HG02973 (cell line): ENCODE measurements around the gene MAP1B.
"Not testable (repeated sequence)": the region's sequence is repeated elsewhere in the genome, so short reads cannot be mapped to it uniquely, and the experiment has no call there.

Experiments used
- ATAC-seq: cut with Tn5 transposase; IDR thresholded peaks from one replicate; pipeline ENCODE4 v1.9.1; 2021; ENCODE audit warnings: moderate library complexity; ENCODE audit not compliant: unreplicated experiment

Gene MAP1B

DNA sequence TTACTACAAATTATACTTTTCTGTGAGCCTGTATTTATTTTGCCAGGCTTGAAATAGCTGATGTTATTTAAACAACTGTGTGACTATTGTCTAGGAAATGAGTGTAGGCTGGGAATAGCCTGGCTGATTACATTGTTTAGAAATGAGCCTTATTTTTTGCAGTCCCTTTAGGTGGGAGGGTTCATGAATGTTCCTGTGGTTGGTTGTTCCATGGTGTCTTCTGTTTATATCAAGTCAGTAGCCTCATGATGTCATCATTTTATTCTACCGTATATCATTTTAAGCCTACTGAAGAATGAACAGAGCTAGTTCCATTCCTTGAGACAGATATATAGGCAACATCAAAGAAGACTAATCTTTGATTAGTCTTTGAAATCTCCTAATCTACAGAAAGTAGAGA is 53.1 kb downstream of the MAP1B start:
- no peak for ATAC-seq

DNA sequence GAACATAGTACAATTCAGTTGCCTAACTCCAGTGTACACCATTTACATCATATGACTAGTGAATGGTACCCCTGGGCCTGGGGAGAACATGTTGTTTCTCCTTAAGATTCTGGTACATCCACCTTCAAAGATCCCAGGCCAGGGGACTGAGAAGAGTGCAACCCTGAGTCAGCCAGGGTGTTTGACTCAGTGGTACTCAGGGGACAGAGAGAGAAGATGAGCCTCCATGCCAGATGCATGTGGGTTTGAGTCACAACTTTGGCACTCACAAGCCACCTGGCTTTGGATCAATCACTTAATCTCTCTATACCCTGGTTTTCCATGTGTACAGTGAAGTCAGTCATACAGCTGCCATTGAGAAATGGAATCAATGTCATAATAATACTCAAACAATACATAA is 53.7 kb downstream of the MAP1B start:
- no peak for ATAC-seq

DNA sequence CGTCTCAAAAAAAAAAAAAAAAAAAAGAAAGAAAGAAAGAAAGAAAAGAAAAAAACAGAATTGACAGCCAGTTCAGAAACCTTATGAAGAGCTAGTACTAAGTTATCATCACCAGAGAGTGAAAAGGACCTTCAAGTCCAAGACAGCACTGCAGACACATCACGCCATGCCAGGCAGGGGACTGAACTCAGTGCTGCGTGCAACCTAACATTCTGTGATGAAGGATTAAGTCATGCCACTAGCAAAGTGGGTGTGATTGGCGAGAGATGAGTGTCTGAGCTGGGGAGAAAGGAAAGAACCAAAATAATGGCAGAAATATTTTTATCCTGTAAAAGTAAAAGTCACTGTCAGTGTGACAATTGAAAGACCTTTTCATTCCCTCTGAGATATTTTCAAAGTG is 54.7 kb downstream of the MAP1B start:
- no peak for ATAC-seq

DNA sequence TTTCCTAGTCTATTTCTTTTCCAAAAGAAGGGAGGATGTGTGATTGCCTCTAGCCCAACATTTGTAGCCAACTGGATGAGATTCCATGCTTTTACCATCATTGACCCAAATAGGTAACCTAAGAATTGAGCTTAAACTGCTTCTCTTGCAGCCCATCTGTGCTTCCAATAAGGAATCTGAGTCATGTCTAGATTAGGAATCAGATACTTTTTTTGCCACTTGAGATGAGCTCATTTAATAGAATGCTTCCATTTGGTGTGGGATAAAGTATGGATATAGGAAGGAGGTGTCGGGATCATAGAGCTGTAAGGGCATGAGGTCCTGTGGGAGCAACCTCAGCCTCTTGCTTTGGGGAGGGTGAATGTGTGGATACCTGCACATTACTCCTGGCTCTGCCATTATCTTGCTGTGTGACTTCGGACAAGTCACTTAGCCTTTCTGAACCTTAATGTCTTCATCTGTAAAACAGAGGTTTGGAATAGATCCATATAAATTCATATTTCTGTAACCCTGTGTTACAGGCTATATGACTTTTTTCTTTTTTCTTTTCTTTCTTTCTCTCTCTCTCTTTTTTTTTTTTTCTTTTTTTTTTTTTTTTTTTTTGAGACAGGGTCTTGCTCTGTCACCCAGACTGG is 56.2 kb downstream of the MAP1B start:
- no peak for ATAC-seq

DNA sequence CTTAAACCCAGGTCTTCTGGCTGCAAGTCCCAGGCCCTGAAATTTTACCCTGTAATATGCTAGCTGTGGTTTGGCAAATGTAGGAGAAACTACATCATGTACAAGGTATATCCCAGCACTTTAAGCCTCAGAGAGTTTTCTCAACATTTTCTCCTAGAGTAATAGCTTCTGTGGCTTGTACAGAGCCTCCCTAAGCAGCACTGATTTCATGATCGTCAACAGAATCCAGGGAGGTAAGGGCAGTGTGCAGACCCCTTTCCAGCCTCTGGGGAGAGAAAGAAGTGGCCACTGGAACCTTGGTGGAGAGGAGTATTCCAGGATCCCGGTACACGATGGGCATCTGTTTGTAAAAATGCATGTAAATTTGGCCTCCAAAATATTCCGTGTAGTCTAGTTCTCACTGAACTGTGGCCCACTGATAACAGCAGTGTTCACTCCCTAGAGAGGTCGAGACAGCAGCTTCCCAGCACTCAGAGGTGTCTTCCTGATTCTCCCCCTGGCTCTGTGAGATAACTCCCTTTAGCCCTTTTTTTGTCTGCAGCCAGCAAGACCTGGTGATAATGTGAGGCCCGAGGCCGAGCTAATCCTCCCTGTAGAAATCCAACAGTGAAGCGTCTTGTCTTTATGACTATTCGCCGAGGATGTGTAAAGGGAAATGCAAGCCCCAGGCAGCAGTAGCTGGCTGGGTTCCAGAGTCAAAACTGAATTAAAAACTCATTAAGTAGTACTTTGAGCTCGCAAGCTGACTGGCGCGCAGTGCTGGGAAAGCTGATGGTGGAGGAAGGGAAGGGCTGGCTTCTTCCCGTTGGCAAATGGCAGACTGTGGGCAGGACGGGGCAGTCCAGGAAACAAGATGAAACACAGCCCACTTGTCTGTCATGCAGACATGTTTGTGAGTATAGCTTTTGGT is 59.0 kb downstream of the MAP1B start:
- ATAC-seq, result no peak

DNA sequence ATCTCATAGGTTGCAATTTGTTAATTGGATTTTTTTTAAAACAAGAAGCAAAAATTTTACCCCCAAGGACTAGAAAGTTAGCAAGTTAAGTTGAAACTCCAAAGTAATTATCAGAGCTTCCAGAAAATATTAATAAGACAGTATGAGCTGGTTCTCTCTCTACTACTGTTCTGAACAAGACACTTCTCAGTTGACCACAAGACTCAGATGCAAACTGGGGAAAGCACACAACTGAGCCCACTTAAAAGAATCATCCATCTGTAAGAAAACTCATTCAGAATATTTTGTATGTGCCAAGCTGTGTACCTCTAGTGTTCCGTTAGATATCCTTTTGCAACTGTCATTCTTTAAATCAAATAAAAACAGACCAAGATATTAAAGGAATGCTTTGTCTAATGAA is 60.0 kb downstream of the MAP1B start:
- ATAC-seq, result no peak

DNA sequence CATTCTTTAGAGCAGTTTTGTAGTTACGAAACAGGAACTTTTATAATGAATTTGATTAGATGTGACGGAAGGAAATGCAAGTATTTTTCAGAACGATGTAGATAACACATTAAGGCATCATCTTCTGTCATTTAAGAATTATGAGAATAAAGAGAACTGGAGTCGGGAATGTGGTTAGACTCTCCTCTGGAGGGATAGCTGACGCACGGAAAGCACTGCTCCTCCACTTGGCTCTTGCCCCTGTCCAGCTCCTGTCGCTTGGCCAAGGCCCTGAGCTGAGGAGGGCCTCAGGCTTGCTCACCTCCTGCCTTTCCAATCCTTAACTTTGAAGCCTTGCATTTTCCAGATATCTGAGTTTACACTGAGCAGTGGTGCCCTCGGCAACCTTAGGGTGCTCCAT is 60.5 kb downstream of the MAP1B start:
- ATAC-seq, result no peak

DNA sequence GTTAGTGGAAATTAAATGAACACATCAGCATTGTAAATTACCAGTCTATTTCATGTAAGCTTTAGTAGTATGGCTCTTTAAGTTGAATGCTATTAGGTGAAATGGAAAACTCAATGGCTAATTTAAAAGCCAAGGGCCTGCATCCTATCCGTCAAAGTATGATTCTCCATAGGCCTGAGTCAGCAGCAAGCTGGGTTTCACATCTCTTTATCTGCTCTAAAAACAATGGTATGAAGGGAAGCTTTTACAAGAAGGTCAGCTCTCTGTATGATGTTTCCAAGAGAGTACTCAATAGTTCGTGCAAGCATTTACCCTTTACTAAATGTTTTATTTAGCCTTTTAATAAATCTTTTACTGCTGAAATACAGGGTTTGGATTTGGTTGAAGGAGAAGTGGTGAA is 62.8 kb downstream of the MAP1B start:
- ATAC-seq, result no peak

DNA sequence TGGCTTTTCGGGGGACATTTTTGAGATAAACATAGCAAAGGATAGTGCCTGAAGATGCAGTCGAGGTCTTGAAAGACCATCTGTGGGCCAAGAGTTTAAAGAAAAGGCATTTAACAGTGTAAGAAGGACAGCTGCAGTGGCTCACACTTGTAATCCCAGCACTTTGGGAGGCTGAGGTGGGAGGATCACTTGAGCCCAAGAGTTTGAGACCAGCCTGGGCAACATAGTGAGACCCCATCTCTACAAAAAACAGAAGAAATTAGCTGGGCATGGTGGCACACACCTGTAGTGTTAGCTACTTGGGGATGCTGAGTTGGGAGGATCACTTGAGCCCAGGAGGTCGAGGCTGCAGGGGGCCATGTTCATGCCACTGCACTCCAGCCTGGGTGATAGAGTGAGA is 63.9 kb downstream of the MAP1B start:
- ATAC-seq, result not testable (repeated sequence)

DNA sequence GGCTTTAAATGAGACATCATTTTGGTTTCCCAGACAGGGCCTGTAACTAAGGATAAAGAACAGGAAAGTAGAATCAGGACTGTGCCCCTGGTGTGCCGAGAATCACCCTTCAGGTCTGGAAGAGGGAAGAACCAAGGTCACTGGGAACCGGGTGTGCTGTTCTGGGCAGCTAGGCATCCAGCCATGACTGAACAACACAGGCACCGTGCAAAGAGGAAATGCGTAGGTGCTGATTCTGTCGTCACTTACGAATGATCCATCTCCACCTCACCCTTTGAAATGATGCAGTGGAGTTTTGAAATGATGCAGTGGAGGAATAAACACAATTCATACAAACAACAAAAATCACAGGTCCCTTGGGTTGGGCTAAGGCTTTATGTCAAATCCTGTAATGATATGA is 64.4 kb downstream of the MAP1B start:
- ATAC-seq, result no peak

DNA sequence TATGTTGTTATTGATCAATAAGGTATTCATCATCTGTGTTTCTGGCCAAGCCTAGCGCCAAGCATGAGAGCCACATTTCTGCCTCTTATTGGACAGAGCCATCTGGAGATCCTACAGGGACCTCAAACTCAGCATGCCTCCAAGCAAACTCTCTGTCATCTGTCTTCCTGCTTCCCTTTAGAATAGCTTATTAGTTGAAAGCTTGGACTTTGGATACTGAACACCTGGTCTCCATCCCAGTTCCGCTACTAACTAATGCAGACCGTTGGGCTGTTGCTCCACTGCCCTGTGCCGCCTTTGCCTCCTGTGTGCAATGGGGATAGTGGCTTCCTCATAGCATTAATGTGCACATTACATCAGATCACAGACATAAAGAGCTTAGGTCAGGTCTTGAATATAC is 65.5 kb downstream of the MAP1B start:
- no peak for ATAC-seq

DNA sequence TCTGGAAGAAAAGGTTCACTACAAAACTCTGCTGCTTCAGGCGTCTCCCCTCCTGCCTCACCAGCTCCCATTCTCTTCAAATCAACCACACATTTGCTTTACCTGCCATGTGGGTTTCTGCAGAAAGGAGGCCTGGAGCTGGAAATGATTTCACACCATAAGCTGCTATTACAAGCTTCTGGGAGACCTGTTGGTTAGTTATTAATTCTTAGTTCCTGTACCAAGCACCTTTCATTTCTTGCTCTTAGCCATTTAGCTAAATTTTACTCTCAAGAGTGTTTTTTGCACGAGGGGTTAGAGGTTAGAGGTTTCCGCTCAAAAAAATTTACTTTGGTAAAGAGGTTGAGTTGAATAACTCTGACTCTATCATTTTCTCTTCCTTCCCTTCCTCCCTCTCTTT is 70.3 kb downstream of the MAP1B start:
- ATAC-seq, result peak; percentile 63

DNA sequence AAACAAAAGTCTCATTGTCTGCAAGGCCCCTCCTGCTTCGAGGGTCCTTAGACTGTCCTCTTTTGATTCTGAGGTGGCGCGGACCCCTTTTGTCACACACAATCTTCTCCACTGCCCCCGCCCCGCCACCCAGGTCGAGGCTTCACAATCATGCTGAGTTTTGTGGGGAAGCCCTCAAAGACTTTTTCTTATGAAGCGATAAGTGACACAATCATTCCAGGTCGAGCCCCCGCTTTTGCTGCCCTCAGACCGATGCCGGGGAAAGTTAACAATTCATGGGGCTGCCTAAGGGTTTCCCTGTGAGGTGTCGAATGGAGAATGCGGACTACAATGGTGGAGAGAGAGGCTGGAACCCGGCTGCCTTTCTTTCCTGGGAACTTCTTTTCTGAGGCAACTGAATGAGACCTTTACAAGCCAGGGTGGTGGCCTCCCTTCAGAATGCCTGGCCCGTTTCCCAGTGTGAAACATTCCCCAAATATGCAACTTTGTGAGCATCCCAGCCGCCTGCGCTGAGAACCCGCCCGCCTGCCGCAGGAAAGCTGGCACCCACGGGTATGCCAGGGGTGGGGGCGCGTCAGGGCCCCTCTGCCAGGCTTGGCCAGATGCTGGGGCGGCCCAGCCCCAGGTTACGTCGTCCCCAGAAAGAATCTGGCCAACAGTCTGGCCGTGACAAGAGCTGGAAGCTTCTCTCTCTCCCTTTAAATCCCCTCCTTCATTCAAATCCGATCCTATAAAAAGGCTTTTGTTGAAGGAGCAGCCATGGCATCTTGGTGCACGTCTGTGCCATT is 71.9 kb downstream of the MAP1B start:
- no peak for ATAC-seq

DNA sequence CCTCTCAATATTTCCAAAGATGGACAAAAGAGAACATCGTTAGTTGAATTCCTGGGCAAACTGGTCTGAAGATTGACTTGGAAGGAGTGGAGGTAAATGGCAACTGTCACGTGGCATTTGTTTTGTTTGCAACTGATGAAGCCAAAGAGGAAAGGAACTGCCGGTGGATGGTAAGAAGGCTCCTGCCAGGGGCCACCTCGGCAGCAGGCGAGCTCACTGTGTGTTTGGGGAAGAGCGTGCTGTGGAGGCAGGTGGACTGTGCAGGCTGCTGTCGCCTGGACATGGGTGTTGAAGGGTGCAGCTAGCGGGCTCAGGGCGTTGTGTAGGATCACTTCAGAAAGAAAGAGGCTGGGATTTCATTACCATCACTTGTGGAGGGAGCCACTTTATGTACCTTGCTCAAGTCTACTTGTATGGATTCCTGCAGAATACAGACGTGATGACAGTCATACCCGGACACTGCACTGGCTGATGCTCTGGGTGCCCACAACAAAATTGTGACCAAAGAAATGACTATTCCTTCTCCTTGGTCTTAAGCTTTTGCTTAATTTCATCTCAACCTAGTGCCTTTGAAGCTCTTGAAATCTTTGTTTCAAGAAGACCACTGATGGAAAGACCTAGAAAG is 72.7 kb downstream of the MAP1B start:
- ATAC-seq, result no peak

DNA sequence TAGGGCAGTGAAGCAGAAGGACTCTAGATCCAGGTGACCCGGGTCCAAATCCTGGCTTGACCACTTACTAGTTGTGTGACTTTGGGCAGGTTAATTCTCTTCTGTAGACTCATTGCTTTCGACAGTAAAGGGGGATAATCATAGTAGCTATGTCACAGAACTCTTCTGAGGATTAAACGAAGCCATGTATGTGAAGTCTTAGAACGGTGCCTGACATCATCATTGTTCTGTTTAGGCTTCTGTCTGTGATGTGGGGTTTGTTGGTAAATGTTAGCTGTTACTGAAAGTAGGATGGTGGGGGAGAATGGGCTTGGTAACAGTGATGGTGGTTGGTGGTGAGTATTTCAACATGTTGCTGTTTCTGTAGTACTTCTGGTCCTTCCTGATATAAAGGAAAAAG is 73.7 kb downstream of the MAP1B start:
- no peak for ATAC-seq

DNA sequence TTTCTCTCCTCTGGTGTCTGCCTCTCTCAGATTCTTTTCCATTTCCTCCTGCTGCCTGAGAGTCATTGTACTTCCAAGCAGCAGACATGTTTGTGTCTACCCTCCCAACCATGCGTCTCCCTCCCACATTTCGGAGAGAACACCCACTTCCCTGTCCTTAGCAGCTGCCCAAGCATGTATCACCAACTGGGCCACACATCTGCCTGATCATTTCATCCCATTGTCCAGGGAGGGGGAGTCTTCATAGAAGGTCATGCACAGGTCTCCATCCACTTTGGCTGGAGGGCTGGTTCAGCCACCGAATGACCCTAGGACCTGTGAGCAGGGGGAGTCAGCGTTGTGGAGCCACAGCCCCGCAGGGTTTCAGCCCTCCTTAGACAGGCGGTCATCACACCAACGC is 75.4 kb downstream of the MAP1B start:
- ATAC-seq, result no peak

DNA sequence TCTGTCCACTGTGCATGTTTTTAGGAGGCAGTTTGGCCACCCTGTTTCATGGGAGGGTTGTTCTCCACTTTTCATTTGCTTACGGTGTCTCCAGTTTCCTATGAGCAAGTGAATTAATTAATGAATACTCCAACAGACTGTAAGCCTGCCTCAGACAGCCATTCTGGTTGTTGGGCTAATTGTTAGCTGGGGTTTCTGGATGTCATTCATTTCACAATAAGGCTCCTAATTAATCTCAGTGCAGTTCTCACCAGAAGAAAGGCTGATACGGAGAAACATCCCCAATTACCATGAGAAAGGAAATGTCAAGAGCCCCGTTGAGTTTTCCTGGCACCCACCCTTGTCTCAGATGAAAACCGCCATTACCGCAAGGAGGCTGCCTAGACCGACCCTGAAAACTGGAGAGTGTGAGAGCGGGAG is 75.8 kb downstream of the MAP1B start:
- no peak for ATAC-seq

DNA sequence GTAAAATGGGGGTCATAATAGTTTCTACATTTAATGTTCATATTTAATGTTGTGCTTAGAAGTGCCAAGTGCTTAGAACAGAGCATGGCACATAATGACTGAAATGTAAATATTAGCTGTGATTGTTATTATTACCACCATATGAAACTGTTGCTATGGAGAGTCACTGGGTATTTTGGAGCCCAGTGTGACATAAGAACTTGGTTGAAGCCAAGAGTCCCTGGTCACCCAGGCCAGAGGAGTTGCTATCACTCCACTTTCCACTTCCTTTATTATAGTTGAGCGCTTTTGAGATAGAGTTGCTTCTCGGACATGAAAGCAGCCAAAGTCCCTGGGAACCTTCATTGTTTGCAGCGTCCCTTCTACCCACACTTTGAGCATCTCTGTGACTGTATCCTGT is 77.1 kb downstream of the MAP1B start:
- ATAC-seq, result no peak

DNA sequence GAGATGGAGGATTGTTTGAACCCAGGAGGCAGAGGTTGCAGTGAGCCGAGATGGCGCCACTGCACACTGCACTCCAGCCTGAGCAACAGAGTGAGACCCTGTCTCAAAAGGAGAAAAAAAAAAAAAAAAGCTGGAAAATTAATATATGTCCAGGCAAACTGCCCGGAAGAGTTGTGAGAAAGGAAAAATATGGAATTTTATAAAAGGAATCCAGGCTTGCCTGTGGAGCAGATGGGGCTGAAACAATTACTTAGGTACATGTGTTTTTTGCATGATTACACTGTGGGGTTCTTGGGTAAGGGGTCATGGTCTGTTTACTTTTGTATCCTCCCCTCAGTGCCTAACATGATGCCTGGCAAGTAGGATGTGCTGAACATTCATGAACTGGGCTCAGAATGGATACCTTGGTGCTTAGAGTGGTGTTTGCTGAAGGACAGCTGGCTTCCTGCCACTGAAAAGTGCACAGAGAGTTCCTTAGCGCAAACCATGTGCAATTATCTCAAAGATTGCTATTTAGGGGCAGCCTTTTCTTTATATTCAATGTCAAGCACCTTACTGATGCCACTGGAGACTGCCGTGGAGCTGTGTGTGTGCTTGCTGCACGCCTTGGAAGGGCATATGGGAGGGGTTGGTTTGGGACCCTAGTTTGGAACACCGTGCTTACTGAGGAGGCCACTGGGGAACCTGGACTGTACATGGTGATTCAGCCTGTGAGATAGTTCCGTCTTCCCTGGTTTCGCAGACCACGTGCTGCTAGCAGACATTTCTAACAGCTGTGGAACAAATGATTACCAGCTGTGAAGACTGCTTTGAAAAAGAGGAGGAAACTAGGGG is 78.4 kb downstream of the MAP1B start:
- no peak for ATAC-seq

DNA sequence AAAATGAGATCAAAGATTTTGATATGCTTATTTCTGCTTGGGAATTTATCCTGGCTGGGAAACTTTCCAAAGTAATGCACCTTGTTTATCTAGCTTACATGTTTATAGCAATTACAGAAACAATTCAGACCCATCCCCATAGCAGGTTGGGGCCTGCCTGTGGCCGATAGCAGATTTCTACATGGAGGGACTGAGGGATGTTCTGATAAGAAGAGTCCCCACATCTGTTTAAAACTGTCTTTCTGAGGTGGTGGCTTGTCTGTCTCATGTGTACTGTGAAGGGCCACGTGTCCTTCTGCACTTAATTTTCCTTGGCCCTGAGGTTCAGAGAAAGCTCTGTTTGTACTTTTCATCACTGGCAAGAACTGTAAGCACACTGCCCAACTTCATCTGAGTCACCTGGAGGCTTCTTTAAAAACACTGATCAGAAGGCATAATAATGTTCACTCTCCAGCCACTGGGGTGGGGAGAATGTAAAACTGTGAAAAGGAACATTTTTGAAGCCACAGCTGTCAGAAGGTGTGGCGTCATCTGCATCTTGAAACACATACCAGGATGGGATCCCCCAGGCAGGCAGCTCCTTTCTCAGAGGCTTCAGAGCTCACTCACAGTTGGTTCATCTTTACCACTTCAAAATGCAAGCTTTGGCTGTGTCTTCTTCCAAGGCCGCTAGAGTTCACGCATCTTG is 80.3 kb downstream of the MAP1B start:
- ATAC-seq, result no peak
